SIG-M5 treated with dmso at 0.1 percent for 504 hours (cell line): ENCODE measurements around the gene AMBN.
"Not testable (repeated sequence)": the region's sequence is repeated elsewhere in the genome, so short reads cannot be mapped to it uniquely, and the experiment has no call there.

Experiments used
- DNase-seq: peaks from one replicate; lab custom pipeline; 2025; ENCODE audit not compliant: unreplicated experiment; lab: John Stamatoyannopoulos, UW

The AMBN gene

GRCh38 chr4:70607334-70607853 is 15.3 kb downstream of the AMBN start:
- no peak for DNase-seq

GRCh38 chr4:70608324-70608723 is 16.3 kb downstream of the AMBN start:
- no peak for DNase-seq

- no peak for DNase-seq
Observed at GRCh38 chr4:70613306-70614183, 21.5 kb downstream of the AMBN start.

GRCh38 chr4:70614184-70614555 is 22.1 kb downstream of the AMBN start:
- no peak for DNase-seq

- no peak for DNase-seq
Observed at GRCh38 chr4:70619288-70619687, 27.2 kb downstream of the AMBN start.

- DNase-seq: no peak
Observed at GRCh38 chr4:70619778-70620177, 27.7 kb downstream of the AMBN start.

GRCh38 chr4:70623323-70623722 is 31.3 kb downstream of the AMBN start:
- DNase-seq: no peak

- no peak for DNase-seq
Observed at GRCh38 chr4:70624226-70624793, 32.3 kb downstream of the AMBN start.

GRCh38 chr4:70627620-70628019 is 35.6 kb downstream of the AMBN start:
- DNase-seq: no peak

- DNase-seq: no peak
Observed at GRCh38 chr4:70628444-70628843, 36.4 kb downstream of the AMBN start, which contains the start of gene ENAM. Gene ENAM, plus strand, starts transcription at chr4:70628744. Its CDS starts 757 bp downstream, at chr4:70629501.

- no peak for DNase-seq
Observed at GRCh38 chr4:70629469-70630090, 37.5 kb downstream of the AMBN start.

- DNase-seq: no peak
Observed at GRCh38 chr4:70630162-70630561, 38.1 kb downstream of the AMBN start.

GRCh38 chr4:70632028-70632427 is 40.0 kb downstream of the AMBN start:
- no peak for DNase-seq

GRCh38 chr4:70634482-70634881 is 42.4 kb downstream of the AMBN start:
- DNase-seq: no peak

- DNase-seq: no peak
Observed at GRCh38 chr4:70637239-70637913, 45.3 kb downstream of the AMBN start.

- no peak for DNase-seq
Observed at GRCh38 chr4:70640192-70640591, 48.1 kb downstream of the AMBN start.

GRCh38 chr4:70650741-70651140 is 58.7 kb downstream of the AMBN start:
- DNase-seq: not testable (repeated sequence)

GRCh38 chr4:70651864-70652506 is 59.9 kb downstream of the AMBN start:
- peak; percentile 44 for DNase-seq

GRCh38 chr4:70654605-70655011 is 62.6 kb downstream of the AMBN start:
- no peak for DNase-seq
